HK-2 (cell line): ENCODE results near the gene TBX20.

Experiments used
- DNase-seq: peaks from one replicate; pipeline ENCODE4 v3.0.0-alpha.2; 2018; ENCODE audit not compliant: unreplicated experiment

The TBX20 gene, protein sequence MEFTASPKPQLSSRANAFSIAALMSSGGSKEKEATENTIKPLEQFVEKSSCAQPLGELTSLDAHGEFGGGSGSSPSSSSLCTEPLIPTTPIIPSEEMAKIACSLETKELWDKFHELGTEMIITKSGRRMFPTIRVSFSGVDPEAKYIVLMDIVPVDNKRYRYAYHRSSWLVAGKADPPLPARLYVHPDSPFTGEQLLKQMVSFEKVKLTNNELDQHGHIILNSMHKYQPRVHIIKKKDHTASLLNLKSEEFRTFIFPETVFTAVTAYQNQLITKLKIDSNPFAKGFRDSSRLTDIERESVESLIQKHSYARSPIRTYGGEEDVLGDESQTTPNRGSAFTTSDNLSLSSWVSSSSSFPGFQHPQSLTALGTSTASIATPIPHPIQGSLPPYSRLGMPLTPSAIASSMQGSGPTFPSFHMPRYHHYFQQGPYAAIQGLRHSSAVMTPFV

DNA sequence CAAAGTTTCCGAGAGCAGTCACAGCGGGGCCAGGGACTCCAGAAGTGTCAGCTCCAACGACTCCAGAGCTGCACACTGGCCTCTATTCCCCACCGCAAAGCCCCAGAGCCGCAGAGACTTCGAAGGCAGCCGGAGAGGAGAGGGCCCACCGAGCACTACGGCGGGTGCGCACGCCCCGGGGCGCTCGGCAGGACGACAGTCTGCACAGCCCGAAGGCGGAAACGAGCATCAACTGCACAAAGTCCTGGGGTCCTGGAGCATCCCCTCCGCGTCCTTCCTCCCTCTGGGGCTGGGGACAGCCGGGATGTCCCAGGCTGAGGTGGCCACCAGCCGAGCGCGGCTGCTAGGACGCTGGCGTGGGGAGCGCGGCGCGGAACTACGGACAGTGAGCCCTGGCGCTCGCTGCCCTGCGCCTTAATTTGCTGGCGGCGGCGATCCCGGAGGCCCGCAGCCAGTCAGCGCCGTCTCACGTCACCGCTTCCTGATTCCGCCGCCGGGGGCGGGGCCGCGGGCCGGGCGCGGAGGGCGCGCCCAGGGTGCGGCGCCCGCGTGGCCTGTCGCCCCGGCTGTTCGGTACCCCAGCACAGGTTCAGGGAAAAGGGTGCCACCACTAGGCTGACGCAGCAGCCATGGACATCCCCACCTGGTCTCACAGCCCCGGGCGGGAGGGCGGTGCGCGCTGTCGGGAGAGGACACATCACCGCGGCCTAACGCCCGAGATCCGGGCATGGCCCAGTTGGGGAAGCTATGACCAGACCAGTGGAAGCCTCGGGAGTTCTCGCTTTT, at the start of gene TBX20:
Gene TBX20 (minus strand): TSS at position 391 of the 786 bp plus-strand sequence. CDS start 480 bp downstream, outside the sequence.
- DNase-seq: peak; percentile 82

DNA sequence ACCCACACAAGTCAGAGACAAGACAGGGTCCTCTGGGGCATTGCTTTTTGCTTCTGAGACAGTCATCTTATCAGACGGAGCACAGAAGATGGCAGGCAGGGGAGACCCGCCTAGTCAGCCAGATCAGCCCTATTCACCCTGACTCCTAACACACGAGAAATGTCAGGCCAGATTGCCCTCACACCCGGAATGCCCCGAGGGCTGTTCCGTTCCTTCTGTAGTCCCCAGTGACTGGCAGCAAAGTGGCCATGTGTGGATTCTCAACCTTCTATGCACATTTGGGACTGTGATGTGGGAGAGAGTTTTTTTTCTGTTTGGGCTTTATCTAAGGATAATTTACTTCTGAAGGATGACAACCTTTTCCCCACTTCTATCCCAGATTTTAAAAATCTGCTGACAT, 35.5 kb upstream of the TBX20 start:
- no peak for DNase-seq

DNA sequence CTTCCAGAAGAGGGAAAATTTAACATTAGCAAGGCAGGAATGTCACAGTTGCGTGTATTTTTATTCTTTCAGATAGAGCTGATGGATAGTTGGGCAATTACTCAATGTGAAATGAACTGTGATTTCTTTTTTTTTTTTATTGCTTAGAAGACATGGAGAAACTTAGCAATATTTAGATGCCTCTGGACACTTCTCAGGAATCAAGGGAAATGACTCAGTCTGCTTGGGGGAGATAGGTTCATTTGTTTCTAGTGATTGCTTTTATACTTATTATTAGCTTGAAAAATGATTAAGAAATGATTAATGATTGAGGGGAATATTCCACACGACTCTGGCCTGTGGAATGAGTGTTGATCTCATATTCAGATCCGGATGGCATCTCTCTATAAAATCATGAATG, 33.1 kb upstream of the TBX20 start:
- DNase-seq: no peak

DNA sequence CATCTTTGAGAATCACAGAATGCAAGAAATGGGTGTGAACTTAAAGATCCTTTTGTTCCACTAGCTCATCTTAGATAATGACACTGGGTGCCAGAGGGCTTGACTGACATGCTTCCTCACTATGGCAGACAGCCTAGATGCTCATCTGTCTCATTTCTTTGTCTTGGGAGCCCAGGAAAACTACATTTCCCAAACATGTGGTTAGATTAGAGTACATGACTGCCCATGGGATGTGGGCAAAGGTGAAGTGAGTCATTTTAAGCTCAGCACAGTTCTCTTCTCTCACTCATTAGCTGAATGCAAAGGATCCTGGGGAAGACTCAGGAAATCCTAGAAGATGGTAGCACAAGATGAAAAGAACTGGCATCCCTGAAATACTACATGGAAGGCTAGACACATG, 32.5 kb upstream of the TBX20 start:
- peak; percentile 4 for DNase-seq

DNA sequence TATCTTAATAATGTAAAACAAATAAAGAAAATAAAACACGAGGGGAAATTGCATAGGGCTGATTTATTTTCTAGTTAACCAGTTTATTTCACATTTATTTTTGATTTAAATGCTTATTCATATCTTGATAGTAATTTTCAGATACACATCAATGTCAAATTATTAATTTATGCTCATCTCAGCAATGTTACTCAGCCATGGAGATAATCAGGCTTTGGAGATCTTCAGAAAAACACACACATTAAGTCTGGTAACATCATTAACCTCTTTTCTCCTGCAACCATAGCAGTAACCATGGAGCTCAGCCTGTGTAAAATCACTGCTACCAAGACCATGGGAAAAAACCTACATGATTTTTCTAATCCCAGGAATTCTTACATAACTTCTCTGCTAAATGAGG, 31.9 kb upstream of the TBX20 start:
- DNase-seq: no peak

DNA sequence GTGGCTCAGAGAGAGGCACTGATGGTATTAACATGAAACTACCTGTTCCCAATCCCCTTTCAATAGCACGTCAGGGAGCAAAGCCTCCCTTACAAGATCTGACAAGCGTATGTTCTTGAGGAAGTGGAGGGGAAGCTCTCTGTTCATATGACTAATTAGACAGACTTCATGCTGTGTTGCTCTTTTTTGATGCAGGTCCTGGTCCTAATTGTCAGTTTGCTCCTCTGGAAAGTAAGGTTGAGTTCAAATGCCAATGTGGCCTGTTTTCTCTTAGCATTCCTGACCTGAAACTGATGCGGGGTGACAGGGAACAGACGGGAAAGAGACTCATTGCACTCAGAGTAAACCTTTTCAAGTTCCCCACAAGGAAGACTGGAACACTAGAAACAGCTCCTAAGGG, 27.0 kb upstream of the TBX20 start:
- no peak for DNase-seq

DNA sequence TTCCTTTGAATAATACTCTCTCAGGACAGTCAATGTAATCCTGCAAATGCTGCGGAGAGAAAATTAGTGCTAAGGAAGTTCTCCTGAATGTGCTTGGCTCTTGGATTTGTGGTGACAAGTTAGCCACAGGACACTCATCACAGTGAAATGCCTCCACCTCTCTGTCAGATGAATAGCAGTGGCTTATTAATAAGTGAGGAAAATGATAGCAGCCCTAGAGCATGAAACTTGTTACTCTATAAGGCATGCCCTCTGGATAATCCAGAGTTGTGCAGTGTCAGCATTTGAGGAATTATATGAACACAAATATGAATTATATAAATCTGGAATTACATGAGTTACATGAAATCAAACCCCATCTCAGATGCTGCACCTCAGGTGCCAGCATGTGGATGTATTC, 23.5 kb upstream of the TBX20 start:
- DNase-seq: no peak

DNA sequence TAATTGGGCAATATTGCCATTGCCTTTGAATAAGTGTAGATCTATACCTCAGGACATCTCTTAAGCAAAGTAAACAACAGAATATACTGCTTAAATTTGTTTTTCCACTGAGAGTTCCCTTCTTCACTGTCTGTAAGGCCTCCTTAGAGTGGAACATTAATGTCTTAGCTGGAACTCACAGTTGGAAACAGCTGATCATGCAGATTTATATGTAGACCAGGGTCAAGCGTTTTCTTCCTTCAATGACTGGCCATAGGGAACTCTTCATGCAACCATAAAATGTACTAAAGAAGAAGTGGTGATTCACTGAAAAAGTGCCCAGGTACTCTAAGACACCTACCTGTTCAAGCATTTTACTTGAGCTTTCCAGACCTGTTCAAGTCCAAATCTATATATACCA, 18.3 kb upstream of the TBX20 start:
- DNase-seq: no peak

DNA sequence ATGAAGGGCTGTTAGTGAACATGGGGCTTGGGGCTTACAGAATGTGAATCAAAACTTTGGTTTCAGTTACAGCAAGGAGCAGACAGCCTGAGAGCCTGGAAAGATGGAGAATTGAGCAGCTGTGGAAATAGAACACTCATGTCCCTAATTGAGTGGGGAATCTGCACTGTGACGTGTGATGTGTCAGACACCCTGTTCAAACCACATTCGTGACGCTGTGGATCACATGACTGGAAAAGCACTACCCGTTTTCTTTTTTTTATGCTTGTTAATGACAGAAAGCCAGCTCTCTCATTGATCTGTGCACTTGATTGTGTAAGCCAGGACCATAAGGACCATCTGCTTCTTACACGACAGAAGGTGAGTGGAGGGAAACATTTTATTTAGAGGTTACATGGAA, 15.1 kb upstream of the TBX20 start:
- no peak for DNase-seq

DNA sequence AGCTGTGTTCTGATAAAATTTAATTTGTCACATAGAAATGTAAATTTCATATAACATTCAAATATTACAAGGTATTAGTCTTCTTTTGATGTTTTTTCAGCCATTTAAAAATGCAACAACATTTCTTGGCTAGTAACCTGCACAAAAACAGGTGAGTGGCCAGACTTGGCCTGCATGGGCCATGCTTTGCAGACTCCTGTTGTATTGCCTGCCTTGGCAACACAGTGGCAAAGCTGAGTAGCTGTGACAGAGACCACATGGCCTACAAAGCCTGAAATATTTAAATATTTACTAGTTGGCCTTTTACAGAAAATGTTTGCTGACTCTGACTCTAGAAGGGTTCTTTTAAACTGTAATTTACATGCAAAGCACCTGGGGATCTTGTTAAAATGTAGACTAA, 13.5 kb upstream of the TBX20 start:
- DNase-seq: no peak

DNA sequence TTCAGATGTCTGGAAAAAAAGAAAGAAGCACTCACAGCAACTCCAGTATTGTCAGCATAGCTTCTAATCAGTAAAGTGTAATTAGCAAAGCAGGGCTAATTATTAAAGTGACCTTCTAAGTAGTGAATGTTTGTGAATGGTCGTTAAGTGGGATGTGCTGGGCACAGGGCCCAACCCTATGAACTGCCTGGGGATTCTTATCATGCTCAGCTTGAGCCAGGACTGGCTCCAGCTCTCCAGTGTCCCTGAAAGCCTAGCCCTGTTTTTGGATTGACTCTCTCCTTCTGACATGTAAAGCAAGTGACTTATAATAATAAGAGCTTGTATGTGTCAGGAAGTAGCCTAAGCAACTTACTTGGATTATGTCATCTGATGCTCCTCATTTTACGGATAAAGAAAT, 9.5 kb upstream of the TBX20 start:
- DNase-seq: no peak

DNA sequence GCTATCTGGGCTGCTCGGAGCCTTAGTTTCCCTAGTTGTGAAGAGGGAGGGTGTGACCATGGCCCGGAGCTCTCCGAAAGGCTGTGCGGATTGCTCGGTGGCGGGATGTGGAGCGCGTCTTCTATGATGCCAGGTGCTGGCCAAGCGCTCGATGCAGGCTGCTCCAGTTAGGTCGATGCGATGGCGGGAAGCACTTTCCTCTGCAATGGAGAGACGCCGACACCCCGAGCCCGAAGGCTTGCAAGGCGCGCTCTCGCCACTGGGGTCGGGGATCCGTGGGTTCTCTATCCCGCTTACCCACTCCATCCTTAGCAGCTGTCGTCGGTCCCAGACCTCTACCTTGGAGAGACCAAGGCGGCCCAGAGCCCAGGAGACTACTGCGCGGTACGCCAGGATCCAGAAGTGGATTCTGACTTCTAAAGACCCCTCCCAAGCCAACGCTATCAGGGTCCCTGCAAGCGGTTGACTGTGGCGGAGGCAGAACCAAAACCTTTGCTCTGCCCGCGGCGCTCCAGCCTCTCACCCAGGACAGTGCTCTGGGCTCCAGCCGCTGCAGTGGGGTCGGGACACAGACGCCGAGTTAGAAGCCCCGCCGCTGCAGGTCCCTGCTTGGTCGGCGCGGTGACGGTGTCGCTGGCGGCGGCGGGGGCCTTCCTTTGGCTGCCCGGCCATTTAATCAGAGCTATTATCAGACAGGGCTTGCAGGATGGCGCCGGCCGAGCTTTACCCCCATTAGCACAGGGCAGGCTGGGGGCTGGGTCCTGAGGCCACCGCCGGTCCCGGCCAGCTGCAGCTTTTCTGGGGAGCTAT, 7.8 kb upstream of the TBX20 start:
- DNase-seq: no peak

DNA sequence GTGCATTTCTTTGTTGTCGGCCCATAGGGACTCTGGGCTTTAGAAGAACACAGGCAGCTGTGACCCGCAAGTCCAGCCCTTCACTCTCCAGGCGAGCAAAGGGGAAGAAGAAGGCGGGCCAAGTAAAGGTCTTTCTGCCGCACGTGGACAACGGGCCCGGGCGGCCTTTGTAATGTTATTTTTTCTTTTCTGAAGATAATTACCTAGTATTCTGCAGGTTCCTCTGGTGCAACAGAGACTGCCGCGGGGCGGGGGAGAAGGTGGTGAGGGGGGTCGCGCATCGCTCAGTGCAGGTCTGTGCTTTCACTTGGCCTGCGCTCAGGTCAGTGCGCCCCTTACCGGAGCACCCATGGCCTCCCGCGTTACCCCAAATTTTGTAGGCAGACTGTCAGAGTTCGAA, 7.1 kb upstream of the TBX20 start:
- DNase-seq: no peak

DNA sequence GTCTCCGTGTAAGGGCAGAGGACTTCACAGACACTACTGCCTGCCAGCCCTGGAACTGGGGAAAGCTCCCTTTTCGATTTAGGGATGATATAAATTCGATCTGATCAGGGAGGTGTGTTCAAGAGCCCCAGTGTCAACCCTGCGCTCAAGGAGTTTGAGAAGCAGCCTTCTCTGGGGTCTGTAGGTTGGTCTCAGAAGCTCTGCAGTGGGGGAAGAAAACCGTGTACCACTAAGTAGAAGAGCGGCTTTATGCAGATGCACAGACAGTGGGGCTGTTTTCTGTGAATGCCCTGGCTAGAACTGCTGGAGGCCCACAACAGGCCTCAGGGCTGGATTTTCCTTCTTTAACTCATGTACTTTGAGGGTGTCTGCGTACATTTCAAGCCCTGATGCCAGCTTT, 6.3 kb upstream of the TBX20 start:
- DNase-seq: no peak

DNA sequence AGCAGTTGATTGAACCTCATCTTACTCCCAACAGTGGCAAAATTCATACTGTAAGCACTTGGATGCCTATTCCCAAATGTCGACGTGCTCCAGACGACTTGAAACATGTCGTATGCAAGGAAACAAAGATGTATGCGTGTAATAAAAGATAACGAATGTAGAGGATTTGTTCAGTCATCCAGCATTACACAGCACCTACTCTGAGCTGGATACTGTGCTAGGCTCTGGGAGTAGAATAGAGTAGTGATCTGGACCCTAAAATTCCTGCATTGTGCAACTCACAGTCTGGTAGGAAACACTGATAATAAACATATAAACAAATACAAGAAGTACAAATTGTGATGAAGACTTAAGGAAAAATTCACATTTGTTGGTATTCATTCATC, 5.6 kb upstream of the TBX20 start:
- no peak for DNase-seq

DNA sequence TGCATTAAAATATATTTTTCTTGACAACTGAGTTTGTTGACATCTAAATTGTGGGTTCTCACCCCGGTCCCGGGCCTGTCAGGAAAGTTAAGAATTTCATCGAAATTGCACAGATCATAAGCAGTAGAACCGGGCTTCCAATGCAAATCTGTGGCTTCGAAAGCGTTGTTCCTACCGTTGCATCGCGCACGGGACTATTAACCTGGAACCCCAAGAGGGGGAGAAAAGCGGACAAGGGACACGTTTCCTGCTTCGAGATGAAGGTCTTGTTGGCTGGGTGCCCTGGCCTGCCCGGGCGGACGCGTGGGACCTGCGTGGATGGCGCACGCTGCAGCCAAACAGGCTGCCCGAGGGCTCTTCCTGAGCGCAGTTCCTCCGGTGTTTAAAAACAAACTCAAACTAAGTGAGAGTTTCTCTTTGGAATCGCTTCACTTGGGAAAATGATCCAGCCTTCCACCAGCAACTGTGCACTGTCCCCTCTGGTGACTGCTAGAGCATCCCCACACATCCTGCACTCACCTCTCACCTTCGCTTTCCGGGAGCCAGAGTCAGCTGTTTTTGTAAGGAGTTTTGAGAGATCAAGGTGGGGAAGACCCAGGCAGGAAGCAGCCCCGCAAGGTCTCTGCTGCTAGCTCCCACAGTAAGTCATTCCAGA, 5.1 kb upstream of the TBX20 start:
- DNase-seq: no peak

DNA sequence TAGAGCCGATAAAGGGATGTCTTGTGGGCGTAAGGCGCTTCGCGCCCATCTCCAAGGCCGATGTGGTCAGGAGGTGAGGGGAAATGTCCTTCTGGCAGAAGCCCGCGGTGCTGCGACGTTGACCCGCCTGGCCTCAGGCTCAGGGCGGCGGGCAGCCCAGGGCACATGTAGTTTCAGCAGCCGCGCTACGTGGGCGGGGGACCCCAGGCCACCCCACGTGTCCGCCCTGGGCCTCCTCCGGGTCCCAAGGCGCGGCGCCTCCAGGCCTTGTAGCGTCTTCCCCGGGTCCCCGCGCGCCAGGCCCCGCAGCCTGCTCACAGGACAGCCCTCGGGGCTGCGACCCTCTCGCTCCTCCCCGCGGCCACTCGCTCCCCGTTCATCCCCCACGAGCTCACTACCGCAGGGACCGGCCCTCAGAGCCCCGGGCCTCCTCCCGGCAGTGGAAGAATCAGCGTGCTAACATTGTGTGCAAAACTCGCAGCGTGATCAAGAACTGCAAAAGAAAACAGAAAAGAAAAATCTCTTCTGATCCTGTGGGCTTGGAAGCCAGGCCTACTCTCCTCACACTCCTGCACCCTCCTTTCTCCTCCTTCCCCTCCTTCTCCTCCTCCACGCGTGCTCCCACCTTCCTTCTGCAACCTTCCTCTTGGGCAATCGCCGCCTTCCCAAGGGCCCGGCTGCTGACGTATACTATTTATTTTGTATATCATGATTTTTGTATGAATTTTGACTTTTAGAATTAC, 4.4 kb upstream of the TBX20 start:
- DNase-seq: no peak

DNA sequence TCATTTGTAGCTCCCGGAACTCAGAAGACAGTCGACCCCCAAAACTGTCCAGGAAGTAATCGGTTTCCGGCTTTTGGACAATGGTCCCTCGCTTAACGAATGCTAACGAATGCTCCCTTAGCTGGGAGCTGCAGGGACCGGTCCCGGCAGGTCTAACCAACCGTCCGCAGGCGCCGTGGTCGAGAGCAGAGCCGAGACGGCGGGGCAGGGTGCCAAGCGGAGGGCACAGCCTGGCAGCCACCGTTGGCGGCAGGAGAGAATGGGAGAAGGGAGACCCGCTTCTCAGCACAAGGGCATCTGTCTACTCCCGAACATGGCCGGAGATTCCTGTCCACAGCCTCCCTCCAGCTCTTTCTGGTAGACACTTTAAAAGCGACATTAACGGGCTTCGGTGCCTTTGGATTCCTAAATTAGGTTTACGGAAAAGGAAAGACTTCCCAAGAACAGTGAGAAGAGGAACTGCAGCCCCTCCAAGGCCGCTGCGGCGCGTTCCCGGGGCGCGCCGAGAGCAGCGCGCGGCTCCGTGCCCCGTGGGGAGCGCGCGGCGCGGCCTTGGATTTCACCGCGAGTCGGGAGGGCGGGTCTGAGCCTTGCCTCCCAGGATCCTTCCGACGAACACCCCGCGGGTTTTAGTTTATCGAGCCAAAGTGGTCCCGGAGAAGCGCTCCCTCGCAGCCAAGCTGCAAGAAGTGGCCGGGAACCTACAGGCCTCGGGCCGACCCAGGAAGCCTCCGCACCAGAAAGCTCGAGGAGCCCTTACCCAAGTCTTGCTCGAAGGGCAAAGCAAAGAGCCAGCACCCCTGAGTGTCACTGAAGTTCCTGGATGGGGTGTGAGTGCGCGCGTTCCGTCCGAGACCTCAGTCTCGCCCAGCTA, 3.6 kb upstream of the TBX20 start:
- DNase-seq: no peak

DNA sequence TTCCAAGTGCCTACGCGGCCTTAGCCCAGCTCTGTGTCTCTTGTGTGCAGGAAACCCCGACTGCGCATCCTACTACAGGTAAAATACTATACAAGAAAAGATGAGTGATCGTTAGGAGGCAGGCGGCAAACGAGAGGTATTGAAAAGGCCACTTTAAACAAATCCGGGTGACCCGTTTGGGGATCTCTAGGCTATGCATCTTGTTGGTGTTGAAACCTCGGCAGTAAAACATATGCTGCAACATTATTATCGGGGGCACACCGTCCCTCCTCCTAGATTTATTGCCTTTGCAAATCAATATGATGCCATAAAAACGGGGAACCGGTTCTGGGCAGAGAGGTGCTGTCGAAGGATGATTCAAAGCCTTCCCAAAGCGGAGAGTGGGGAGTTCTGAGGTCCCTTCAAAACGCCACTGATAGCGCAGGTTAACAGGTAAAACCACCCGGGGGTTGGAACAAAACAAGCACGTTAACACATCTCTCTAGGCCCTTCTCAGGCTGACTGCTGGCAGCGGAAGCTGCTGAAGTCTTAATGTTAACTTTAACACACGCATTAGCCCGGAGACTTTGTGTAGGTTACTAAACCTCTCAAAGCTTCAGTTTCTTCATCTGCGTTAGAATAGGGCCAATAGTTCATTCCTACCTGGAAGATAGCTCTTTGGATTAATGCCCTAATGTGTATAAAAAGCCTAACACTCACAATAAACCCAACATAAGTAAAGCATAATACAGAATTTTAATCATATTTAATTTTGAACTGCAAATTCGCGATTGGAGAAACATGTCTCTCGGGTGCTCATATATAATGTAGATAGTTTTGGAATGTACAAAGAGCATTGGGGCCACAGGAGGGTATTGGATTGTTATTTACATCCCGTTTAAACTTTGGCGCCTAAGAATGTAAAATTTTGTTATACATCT, 2.6 kb upstream of the TBX20 start:
- DNase-seq: no peak
